Tibial nerve (tissue), 4 donors: Measurements from ENCODE around the gene RCE1.

ENCODE experiments used
- EP300 ChIP-seq, 2 donors: sonication (generic); formaldehyde crosslinking; IDR thresholded peaks; one replicate each; pipeline ENCODE4 v1.6.1; 2017; ENCODE audit warnings: antibody characterized with exemption in 2 of 2, mild to moderate bottlenecking in 1 of 2
- POLR2A ChIP-seq, 2 donors: fragments of 450-650 bp; IDR thresholded peaks; one replicate each; pipeline ENCODE4 v1.6.1; 2017; ENCODE audit warnings: antibody characterized with exemption in 2 of 2, mild to moderate bottlenecking in 2 of 2, moderate library complexity in 2 of 2
- TF ChIP-seq, protein P1 (sequence below), 5 experiments: fragments of 200-600 bp in 3 of 5; fragments of 450-650 bp in 2 of 5; sonication (generic) in 3 of 5; IDR thresholded peaks; one replicate each; pipeline ENCODE4 v1.5.1; 2016 to 2019; ENCODE audit warnings: antibody characterized with exemption in 5 of 5, mild to moderate bottlenecking in 3 of 5, moderate library complexity in 2 of 5

DNA sequence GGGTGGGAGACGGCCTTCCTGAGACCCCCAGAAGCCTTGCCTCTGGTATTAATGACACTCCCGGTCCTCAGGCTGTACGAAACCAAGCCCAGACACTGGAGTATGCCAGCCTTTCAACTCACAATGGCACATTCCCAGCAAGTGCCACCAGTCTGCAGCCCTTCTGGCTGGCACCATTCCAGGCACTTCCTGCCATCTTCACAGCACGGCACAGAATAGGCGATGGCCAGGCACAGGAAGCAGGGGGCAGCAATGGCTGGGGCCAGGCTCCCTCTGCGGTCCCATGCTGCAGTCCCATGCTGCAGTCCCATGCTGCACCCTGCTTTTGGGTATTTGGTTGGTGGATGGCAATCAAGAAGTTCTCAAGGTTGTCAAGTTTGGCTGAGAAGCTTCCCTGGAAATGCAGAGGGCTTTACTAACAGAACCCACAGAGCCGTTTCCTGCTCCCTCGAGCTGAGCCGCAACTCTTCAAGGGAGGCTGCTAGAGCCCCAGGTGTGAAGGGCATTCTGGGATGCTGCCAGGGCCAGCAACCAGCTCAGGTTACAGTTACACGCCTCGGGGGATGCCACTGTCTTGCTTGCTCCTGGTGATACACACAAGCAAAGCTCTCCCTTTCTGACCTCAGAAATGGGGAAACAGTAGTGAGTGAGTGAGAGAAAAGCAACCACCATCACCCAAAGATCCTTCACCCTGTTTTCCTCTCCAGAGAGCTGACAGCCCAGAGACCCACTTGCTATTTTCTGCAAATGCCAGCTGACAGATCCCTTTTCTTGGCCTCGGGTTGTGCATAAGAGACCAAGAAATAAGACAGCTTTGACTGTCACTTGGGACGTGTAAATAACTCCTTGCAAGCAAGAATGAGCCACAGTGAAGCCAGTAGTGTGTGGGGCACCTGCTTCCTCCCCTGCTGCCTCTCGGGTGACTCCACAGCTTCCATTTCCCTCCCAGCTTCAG lies 37.5 kb downstream of the RCE1 start:
- TF ChIP-seq, protein P1, sequence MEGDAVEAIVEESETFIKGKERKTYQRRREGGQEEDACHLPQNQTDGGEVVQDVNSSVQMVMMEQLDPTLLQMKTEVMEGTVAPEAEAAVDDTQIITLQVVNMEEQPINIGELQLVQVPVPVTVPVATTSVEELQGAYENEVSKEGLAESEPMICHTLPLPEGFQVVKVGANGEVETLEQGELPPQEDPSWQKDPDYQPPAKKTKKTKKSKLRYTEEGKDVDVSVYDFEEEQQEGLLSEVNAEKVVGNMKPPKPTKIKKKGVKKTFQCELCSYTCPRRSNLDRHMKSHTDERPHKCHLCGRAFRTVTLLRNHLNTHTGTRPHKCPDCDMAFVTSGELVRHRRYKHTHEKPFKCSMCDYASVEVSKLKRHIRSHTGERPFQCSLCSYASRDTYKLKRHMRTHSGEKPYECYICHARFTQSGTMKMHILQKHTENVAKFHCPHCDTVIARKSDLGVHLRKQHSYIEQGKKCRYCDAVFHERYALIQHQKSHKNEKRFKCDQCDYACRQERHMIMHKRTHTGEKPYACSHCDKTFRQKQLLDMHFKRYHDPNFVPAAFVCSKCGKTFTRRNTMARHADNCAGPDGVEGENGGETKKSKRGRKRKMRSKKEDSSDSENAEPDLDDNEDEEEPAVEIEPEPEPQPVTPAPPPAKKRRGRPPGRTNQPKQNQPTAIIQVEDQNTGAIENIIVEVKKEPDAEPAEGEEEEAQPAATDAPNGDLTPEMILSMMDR (IDR thresholded peaks at IDR 0.05), result no peak
- TF ChIP-seq POLR2A (IDR thresholded peaks at IDR 0.05) (no peak), EP300 (IDR thresholded peaks at IDR 0.05) (no peak)
